DOHH2 (cell line): ENCODE results near the gene MCUR1.

Source experiments
- H3F3A ChIP-seq: fragments of 200-600 bp; sonication (generic), shearing (Covaris generic); 2 replicates; pipeline ENCODE4 v1.6.0; 2016; ENCODE audit warnings: antibody characterized with exemption, mild to moderate bottlenecking; ENCODE audit not compliant: control insufficient read depth, insufficient read depth
- H3K27ac ChIP-seq: fragments of 200-600 bp; sonication (generic); 2 replicates; pipeline ENCODE4 v1.5.1; 2014; ENCODE audit warnings: low read depth, mild to moderate bottlenecking, low read length, moderate library complexity
- H3K27me3 ChIP-seq: fragments of 200-600 bp; sonication (generic); 2 replicates; pipeline ENCODE4 v1.6.1; 2014; ENCODE audit warnings: mild to moderate bottlenecking, low read length, mixed read lengths; ENCODE audit not compliant: control insufficient read depth
- H3K36me3 ChIP-seq: fragments of 200-600 bp; sonication (generic); 2 replicates; pipeline ENCODE4 v1.6.1; 2014; ENCODE audit warnings: mild to moderate bottlenecking, low read length, moderate library complexity, mixed read lengths; ENCODE audit not compliant: control insufficient read depth
- H3K4me1 ChIP-seq: fragments of 200-600 bp; sonication (generic); 2 replicates; pipeline ENCODE4 v1.6.1; 2014; ENCODE audit warnings: mild to moderate bottlenecking, low read length, mixed read lengths; ENCODE audit not compliant: control insufficient read depth
- H3K4me2 ChIP-seq: fragments of 200-600 bp; sonication (generic); 2 replicates; pipeline ENCODE4 v1.6.0; 2014; ENCODE audit warnings: mild to moderate bottlenecking, low read length, moderate library complexity
- H3K4me3 ChIP-seq: fragments of 200-600 bp; sonication (generic); 2 replicates; pipeline ENCODE4 v1.5.1; 2014; ENCODE audit warnings: mild to moderate bottlenecking, low read length, mixed read lengths
- H3K79me2 ChIP-seq: fragments of 200-600 bp; sonication (generic); 2 replicates; pipeline ENCODE4 v1.6.1; 2014; ENCODE audit warnings: mild to moderate bottlenecking, low read length, mixed read lengths; ENCODE audit not compliant: control insufficient read depth
- H3K9me2 ChIP-seq: fragments of 200-600 bp; sonication (generic); replicated peaks from 2 replicates; pipeline ENCODE4 v1.6.1; 2014; ENCODE audit warnings: mild to moderate bottlenecking, low read length, mixed read lengths; ENCODE audit not compliant: control insufficient read depth
- H3K9me3 ChIP-seq: fragments of 200-600 bp; sonication (generic); 2 replicates; pipeline ENCODE4 v1.6.1; 2014; ENCODE audit warnings: antibody characterized with exemption, low read length, mixed read lengths; ENCODE audit not compliant: control insufficient read depth, insufficient read depth
- H4K20me1 ChIP-seq: fragments of 200-600 bp; sonication (generic); 2 replicates; pipeline ENCODE4 v1.6.0; 2014; ENCODE audit warnings: low read depth, mild to moderate bottlenecking, antibody characterized with exemption, low read length, moderate library complexity; ENCODE audit not compliant: control insufficient read depth, insufficient read depth
- CTCF ChIP-seq: fragments of 200-600 bp; sonication (generic); IDR thresholded peaks from one replicate; pipeline ENCODE4 v1.5.1; 2014; ENCODE audit warnings: antibody characterized with exemption, mild to moderate bottlenecking, low read depth, low read length; ENCODE audit not compliant: poor library complexity, severe bottlenecking
- EZH2phosphoT487 ChIP-seq: fragments of 200-600 bp; sonication (generic); IDR thresholded peaks from 2 replicates; pipeline ENCODE4 v1.6.1; 2017; ENCODE audit warnings: borderline replicate concordance, mild to moderate bottlenecking, antibody characterized with exemption, low read length, moderate library complexity, mixed read lengths

Gene MCUR1

GRCh38 chr6:13766201-13766634, 48.1 kb downstream of the MCUR1 start:
- Histone ChIP-seq H3K4me1 (peaks cover 69% of the 10 kb centered on the region), H3K9me3 (peaks cover 6% of the 10 kb centered on the region; the same call in 1 of the 2 replicates), H3K4me3 (no peak overlapping the region)

GRCh38 chr6:13765570-13765969, 48.8 kb downstream of the MCUR1 start:
- H3K9me2 ChIP-seq, result no peaks in the 10 kb centered on the region
- H4K20me1 ChIP-seq, result no peaks in the 10 kb centered on the region
- no peaks in the 10 kb centered on the region for H3K27me3 ChIP-seq
- no peak overlapping the region for H3K4me2 ChIP-seq
- H3K36me3 ChIP-seq, result peaks cover 5% of the 10 kb centered on the region
- H3K4me1 ChIP-seq, result peaks cover 69% of the 10 kb centered on the region
- TF ChIP-seq CTCF, result no peak
- TF ChIP-seq EZH2phosphoT487, result no peak
- no peaks in the 10 kb centered on the region for H3K79me2 ChIP-seq
- H3K27ac ChIP-seq, result 0 out of 2 replicates have a peak overlapping the region, but pooled peaks have one; percentile 5
- peaks cover 9% of the 10 kb centered on the region for H3F3A ChIP-seq
- H3K9me3 ChIP-seq, result peaks cover 6% of the 10 kb centered on the region; the same call in 1 of the 2 replicates
- H3K4me3 ChIP-seq, result no peak overlapping the region

More at GRCh38 chr6:13766201-13766634, 48.1 kb downstream of the MCUR1 start:
- Histone ChIP-seq H4K20me1 (no peaks in the 10 kb centered on the region), H3K9me2 (no peaks in the 10 kb centered on the region), H3K79me2 (no peaks in the 10 kb centered on the region), H3K4me2 (peak overlapping the region; percentile 66), H3K36me3 (peaks cover 5% of the 10 kb centered on the region), H3K27me3 (no peaks in the 10 kb centered on the region), H3F3A (peaks cover 9% of the 10 kb centered on the region), H3K27ac (0 out of 2 replicates have a peak overlapping the region, but pooled peaks have one; percentile 5)
- TF ChIP-seq EZH2phosphoT487 (no peak), CTCF (no peak)

- TF ChIP-seq EZH2phosphoT487 (no peak), CTCF (no peak)
- Histone ChIP-seq H3K36me3 (peaks cover 5% of the 10 kb centered on the region), H3K79me2 (no peaks in the 10 kb centered on the region), H3K27ac (peak overlapping the region; percentile 20; the same call in 1 of the 2 replicates), H4K20me1 (no peaks in the 10 kb centered on the region), H3K27me3 (no peaks in the 10 kb centered on the region), H3K4me1 (peaks cover 69% of the 10 kb centered on the region), H3K9me2 (no peaks in the 10 kb centered on the region), H3K4me3 (no peak overlapping the region), H3K4me2 (peak overlapping the region; percentile 34; the same call in 1 of the 2 replicates), H3K9me3 (peaks cover 6% of the 10 kb centered on the region; the same call in 1 of the 2 replicates), H3F3A (peaks cover 9% of the 10 kb centered on the region)
Measured at GRCh38 chr6:13764996-13765395, 49.4 kb downstream of the MCUR1 start.
